Measurements from ENCODE around the gene MMP25. TPM values are rescaled to one million over a fixed set of nuclear protein-coding genes. Genes with fewer than 3 reads are reported as not detected.

Gene MMP25
- total RNA-seq, 1 experiment from 2014 or later = 0.51 TPM

DNA sequence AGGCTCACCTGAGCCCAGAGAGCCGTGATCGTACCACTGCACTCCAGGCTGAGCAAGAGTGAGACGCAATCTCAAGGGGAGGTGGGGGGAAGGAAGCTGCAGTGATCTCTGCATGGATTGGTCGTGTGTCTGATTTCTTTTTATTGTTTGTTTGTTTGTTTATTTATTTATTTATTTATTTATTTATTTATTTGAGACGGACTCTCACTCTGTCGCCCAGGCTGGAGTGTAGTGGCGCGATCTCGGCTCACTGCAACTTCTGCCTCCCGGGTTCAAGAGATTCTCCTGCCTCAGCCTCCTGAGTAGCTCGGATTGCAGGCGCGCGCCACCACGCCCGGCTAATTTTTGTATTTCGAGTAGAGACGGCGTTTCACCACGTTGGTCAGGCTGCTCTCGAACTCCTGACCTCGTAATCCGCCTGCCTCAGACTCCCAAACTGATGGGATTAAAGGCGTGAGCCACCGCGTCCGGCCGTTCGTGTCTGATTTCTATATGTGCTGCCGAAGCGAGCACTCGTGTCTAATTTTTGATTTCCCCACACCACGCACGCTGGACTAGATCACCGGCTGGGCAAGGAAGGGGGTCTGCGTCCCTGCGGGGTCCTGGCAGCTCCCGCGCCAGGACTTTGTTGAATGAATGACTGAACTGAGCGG is 26.6 kb upstream of the MMP25 start:
- TF ChIP-seq, protein P1, sequence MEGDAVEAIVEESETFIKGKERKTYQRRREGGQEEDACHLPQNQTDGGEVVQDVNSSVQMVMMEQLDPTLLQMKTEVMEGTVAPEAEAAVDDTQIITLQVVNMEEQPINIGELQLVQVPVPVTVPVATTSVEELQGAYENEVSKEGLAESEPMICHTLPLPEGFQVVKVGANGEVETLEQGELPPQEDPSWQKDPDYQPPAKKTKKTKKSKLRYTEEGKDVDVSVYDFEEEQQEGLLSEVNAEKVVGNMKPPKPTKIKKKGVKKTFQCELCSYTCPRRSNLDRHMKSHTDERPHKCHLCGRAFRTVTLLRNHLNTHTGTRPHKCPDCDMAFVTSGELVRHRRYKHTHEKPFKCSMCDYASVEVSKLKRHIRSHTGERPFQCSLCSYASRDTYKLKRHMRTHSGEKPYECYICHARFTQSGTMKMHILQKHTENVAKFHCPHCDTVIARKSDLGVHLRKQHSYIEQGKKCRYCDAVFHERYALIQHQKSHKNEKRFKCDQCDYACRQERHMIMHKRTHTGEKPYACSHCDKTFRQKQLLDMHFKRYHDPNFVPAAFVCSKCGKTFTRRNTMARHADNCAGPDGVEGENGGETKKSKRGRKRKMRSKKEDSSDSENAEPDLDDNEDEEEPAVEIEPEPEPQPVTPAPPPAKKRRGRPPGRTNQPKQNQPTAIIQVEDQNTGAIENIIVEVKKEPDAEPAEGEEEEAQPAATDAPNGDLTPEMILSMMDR (conservative IDR thresholded peaks at IDR 0.05; ENCODE audit: low read depth, low read length) = no peak
- TF ChIP-seq EZH2 (IDR thresholded peaks at IDR 0.05; ENCODE audit: low read length, unreplicated experiment) = no peak
- TF ChIP-seq EZH2phosphoT487 (IDR thresholded peaks at IDR 0.05; ENCODE audit: borderline replicate concordance, low read length) = no peak
- H3F3A ChIP-seq (ENCODE audit: low read length, unreplicated experiment) = no peaks in the 10 kb centered on the region
- H2AFZ ChIP-seq (ENCODE audit: low read length) = peak overlapping the region; percentile 79
- peaks cover 18% of the 10 kb centered on the region for H3K4me1 ChIP-seq (ENCODE audit: insufficient read depth, low read length)
- peaks cover 10% of the 10 kb centered on the region for H3K36me3 ChIP-seq (ENCODE audit: low read depth, low read length)
- intact Hi-C loops (cut with micrococcal nuclease) = no loop called here
- no peaks in the 10 kb centered on the region for H3K27me3 ChIP-seq (ENCODE audit: low read length)
- H3K4me3 ChIP-seq (ENCODE audit: low read length) = peak overlapping the region; percentile 94
- ChIA-PET POLR2A (ENCODE audit: unreplicated experiment) (interaction anchor here (0.6 to 1.7 kb wide), 7 partner anchors 8 to 1607 kb away, joined by 3 to 18 read pairs (median 5); partner anchors contain the start of genes NUBP2 and SPSB3), CTCF (interaction anchor here (0.6 to 1.2 kb wide), 4 partner anchors 8 to 1678 kb away, joined by 3 to 5 read pairs (median 4); no protein-coding TSS in a partner anchor)
- H3K79me2 ChIP-seq (ENCODE audit: low read length) = peaks cover 12% of the 10 kb centered on the region
- H3K27ac ChIP-seq (ENCODE audit: low read length) = no peak overlapping the region
- peak overlapping the region; percentile 91 for H3K9ac ChIP-seq (ENCODE audit: low read length)
- BruUV-seq (replicated peaks) = no TSS peak
- H3K9me2 ChIP-seq (replicated peaks; ENCODE audit: low read length) = no peaks in the 10 kb centered on the region
- no peak for ATAC-seq
- no peaks in the 10 kb centered on the region for H3K9me3 ChIP-seq (ENCODE audit: low read length)
- no peak for DNase-seq
- no peaks in the 10 kb centered on the region for H4K20me1 ChIP-seq (ENCODE audit: low read length)
- peak overlapping the region; percentile 99 for H3K4me2 ChIP-seq (ENCODE audit: low read length)

DNA sequence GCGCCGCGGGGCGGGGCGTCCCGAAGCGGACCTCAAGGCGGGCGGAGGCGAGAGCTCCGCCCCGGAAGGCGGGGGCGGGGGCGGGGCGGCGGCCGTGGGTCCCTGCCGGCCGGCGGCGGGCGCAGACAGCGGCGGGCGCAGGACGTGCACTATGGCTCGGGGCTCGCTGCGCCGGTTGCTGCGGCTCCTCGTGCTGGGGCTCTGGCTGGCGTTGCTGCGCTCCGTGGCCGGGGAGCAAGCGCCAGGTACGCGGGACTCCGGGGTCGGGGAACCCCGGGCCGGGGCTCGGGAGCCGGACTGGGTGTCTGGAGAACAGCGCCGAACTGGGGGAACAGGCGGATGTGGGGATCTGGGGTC is 26.1 kb upstream of the MMP25 start, which contains the start of gene TNFRSF12A:
Gene TNFRSF12A (plus strand): TSS at position 122 of the 357 bp plus-strand sequence. CDS start 30 bp downstream, at position 152.
- intact Hi-C loops (cut with micrococcal nuclease) = no loop called here
- TF ChIP-seq EZH2 (IDR thresholded peaks at IDR 0.05; ENCODE audit: low read length, unreplicated experiment) (no peak), EZH2phosphoT487 (IDR thresholded peaks at IDR 0.05; ENCODE audit: borderline replicate concordance, low read length) (no peak)
- TF ChIP-seq, protein P1 (conservative IDR thresholded peaks at IDR 0.05; ENCODE audit: low read depth, low read length) = no peak
- BruUV-seq (replicated peaks) = no TSS peak
- peak within 1 kb of the TSS; percentile 100 for H3K27ac ChIP-seq (ENCODE audit: low read length)
- peak; percentile 79 for DNase-seq
- no peaks in the 10 kb centered on the region for H4K20me1 ChIP-seq (ENCODE audit: low read length)
- no peaks in the 10 kb centered on the region for H3K9me3 ChIP-seq (ENCODE audit: low read length)
- peaks cover 10% of the 10 kb centered on the region for H3K36me3 ChIP-seq (ENCODE audit: low read depth, low read length)
- POLR2A ChIA-PET (ENCODE audit: unreplicated experiment) = interaction anchor here (0.6 to 1.7 kb wide), 7 partner anchors 8 to 1606 kb away, joined by 3 to 18 read pairs (median 5); partner anchors contain the start of genes NUBP2 and SPSB3
- peak within 1 kb of the TSS; percentile 91 for H3K9ac ChIP-seq (ENCODE audit: low read length)
- CTCF ChIA-PET = interaction anchor here (0.6 to 1.2 kb wide), 4 partner anchors 8 to 1678 kb away, joined by 3 to 5 read pairs (median 4); no protein-coding TSS in a partner anchor
- H3K27me3 ChIP-seq (ENCODE audit: low read length) = no peaks in the 10 kb centered on the region
- peak within 1 kb of the TSS; percentile 99 for H3K4me2 ChIP-seq (ENCODE audit: low read length)
- peak within 1 kb of the TSS; percentile 79 for H2AFZ ChIP-seq (ENCODE audit: low read length)
- H3K79me2 ChIP-seq (ENCODE audit: low read length) = peaks cover 12% of the 10 kb centered on the region
- H3K4me3 ChIP-seq (ENCODE audit: low read length) = peak within 1 kb of the TSS; percentile 94
- no peaks in the 10 kb centered on the region for H3K9me2 ChIP-seq (replicated peaks; ENCODE audit: low read length)
- H3K4me1 ChIP-seq (ENCODE audit: insufficient read depth, low read length) = peaks cover 18% of the 10 kb centered on the region
- no peaks in the 10 kb centered on the region for H3F3A ChIP-seq (ENCODE audit: low read length, unreplicated experiment)
- peak; percentile 3 for ATAC-seq

Measured in PC-3 (cell line).